ENCODE results near the gene CD99L2.

CD99L2 gene

GRCh38 chrX:150898343-150899190, at the start of gene CD99L2:
CD99L2 (minus strand) TSS chrX:150898668; CDS start chrX:150898588, 80 bp downstream.
- peak; percentile 87 for DNase-seq (ENCODE audit: low read depth)
- TF ChIP-seq CTCF (IDR thresholded peaks at IDR 0.05; ENCODE audit: insufficient read depth, low read depth, low read length, missing control alignments): no peak
- H3K4me3 ChIP-seq (ENCODE audit: low read length): peak within 1 kb of the TSS; percentile 66

GRCh38 chrX:150944233-150944632, 45.8 kb upstream of the CD99L2 start:
- no peak overlapping the region for H3K4me3 ChIP-seq (ENCODE audit: low read length)
- TF ChIP-seq CTCF (IDR thresholded peaks at IDR 0.05; ENCODE audit: insufficient read depth, low read depth, low read length, missing control alignments): no peak
- DNase-seq (ENCODE audit: low read depth): no peak

GRCh38 chrX:150942942-150943594, 44.6 kb upstream of the CD99L2 start:
- no peak overlapping the region for H3K4me3 ChIP-seq (ENCODE audit: low read length)
- no peak for DNase-seq (ENCODE audit: low read depth)
- TF ChIP-seq CTCF (IDR thresholded peaks at IDR 0.05; ENCODE audit: insufficient read depth, low read depth, low read length, missing control alignments): no peak

GRCh38 chrX:150941580-150941979, 43.1 kb upstream of the CD99L2 start:
- TF ChIP-seq CTCF (IDR thresholded peaks at IDR 0.05; ENCODE audit: insufficient read depth, low read depth, low read length, missing control alignments): no peak
- DNase-seq (ENCODE audit: low read depth): no peak

GRCh38 chrX:150940844-150941495, 42.5 kb upstream of the CD99L2 start:
- no peak overlapping the region for H3K4me3 ChIP-seq (ENCODE audit: low read length)
- no peak for DNase-seq (ENCODE audit: low read depth)
- TF ChIP-seq CTCF (IDR thresholded peaks at IDR 0.05; ENCODE audit: insufficient read depth, low read depth, low read length, missing control alignments): no peak

More at GRCh38 chrX:150941580-150941979, 43.1 kb upstream of the CD99L2 start:
- no peak overlapping the region for H3K4me3 ChIP-seq (ENCODE audit: low read length)

GRCh38 chrX:150936556-150936955, 38.1 kb upstream of the CD99L2 start:
- no peak for TF ChIP-seq CTCF (IDR thresholded peaks at IDR 0.05; ENCODE audit: insufficient read depth, low read depth, low read length, missing control alignments)
- no peak for DNase-seq (ENCODE audit: low read depth)
- H3K4me3 ChIP-seq (ENCODE audit: low read length): no peak overlapping the region

Data from epithelial cell of esophagus (primary cell).